Measurements from ENCODE around the gene HARBI1. TPM values are rescaled to one million over a fixed set of nuclear protein-coding genes. Genes with fewer than 3 reads are reported as not detected.

Gene HARBI1
- total and polyA plus RNA-seq, 9 of the 15 experiments (the other 6 are each of a cell fraction or from before 2014, with no cell fraction given): 3.5 to 8.4 (median 5.5) TPM

- TF ChIP-seq TSHZ1 (CRISPR knock-in tag; IDR thresholded peaks at IDR 0.05) (no peak), CTCFL (IDR thresholded peaks at IDR 0.05; ENCODE audit: borderline replicate concordance, insufficient read depth, low read depth, low read length, poor library complexity, severe bottlenecking) (no peak), ZNF217 (CRISPR knock-in tag; IDR thresholded peaks at IDR 0.05) (no peak)
- TF ChIP-seq, protein P1, sequence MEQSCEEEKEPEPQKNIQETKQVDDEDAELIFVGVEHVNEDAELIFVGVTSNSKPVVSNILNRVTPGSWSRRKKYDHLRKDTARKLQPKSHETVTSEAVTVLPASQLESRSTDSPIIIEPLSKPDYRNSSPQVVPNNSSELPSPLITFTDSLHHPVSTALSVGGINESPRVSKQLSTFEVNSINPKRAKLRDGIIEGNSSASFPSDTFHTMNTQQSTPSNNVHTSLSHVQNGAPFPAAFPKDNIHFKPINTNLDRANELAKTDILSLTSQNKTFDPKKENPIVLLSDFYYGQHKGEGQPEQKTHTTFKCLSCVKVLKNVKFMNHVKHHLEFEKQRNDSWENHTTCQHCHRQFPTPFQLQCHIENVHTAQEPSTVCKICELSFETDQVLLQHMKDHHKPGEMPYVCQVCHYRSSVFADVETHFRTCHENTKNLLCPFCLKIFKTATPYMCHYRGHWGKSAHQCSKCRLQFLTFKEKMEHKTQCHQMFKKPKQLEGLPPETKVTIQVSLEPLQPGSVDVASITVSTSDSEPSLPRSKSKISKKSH (CRISPR knock-in tag; IDR thresholded peaks at IDR 0.05): no peak
Observed at GRCh38 chr11:46559815-46560214, 57.2 kb downstream of the HARBI1 start (continued).

Data from K562 (cell line).